HCT116 (cell line): ENCODE data around the gene NPVF. TPM values are rescaled to one million over a fixed set of nuclear protein-coding genes. Genes with fewer than 3 reads are reported as not detected.

Experiments used
- ATAC-seq: fragments of 200-7000 bp; cut with Tn5 transposase; 2 replicates; pipeline ENCODE4 v1.9.1; 2020; ENCODE audit warnings: mild to moderate bottlenecking, moderate library complexity
- BruUV-seq: library from RNA; stranded (reverse); fragments of 400-500 nt; replicated peaks from 2 replicates; lab custom pipeline; 2021; lab: Mats Ljungman, UMichigan
- CTCF ChIA-PET: fragments of 300-600 bp; sonication (Branson Sonifier 250); formaldehyde crosslinking; loops from one replicate; lab custom pipeline; 2021; ENCODE audit warnings: antibody characterized with exemption; lab: Charles Lee
- POLR2A ChIA-PET: fragments of 300-600, 350-600 bp; sonication (Branson Sonifier 250); formaldehyde crosslinking; loops from one replicate; lab custom pipeline; 2021; ENCODE audit warnings: antibody characterized with exemption; lab: Charles Lee
- RAD21 ChIA-PET, 2 experiments: fragments of 300-600 bp; sonication (Branson Sonifier 250); formaldehyde crosslinking; loops; one replicate each; lab custom pipeline; 2023; ENCODE audit warnings: low total read pairs in 2 of 2; ENCODE audit not compliant: uncharacterized antibody in 2 of 2, unreplicated experiment in 2 of 2, low non-redundant PET in 1 of 2; lab: Charles Lee
- DNase-seq: peaks from one replicate; pipeline ENCODE4 v3.0.0-alpha.2; 2010; ENCODE audit warnings: low read depth, low spot score
- H2AFZ ChIP-seq: fragments of 200-600 bp; shearing (Covaris generic), sonication (generic); 2 replicates; pipeline ENCODE4 v1.6.1; 2017; ENCODE audit warnings: low read depth, mixed run types, mixed read lengths, antibody characterized with exemption, low read length; ENCODE audit not compliant: poor library complexity, severe bottlenecking
- H3K27ac ChIP-seq: 2 replicates; pipeline ENCODE4 v1.5.1; 2012; ENCODE audit warnings: low read depth, low read length
- H3K27me3 ChIP-seq: fragments of 200-600 bp; sonication (generic); 2 replicates; pipeline ENCODE4 v1.6.1; 2016; ENCODE audit warnings: mixed run types, low read length, mixed read lengths; ENCODE audit not compliant: insufficient read depth
- H3K36me3 ChIP-seq, 2 experiments: fragments of 200-500 bp in 1 of 2; fragments of 200-600 bp in 1 of 2; sonication (Bioruptor generic) in 1 of 2; sonication (generic) in 1 of 2; 2 replicates each; pipeline versions ENCODE4 v1.5.1 to v1.6.1; 2014 to 2016; ENCODE audit warnings: low read length in 2 of 2, inconsistent platforms in 1 of 2, mixed read lengths in 1 of 2, mixed run types in 1 of 2; ENCODE audit not compliant: insufficient read depth in 2 of 2, control insufficient read depth in 1 of 2
- H3K4me1 ChIP-seq, 2 experiments: fragments of 200-600 bp in 1 of 2; sonication (generic) in 1 of 2; 2 replicates each; pipeline versions ENCODE4 v1.5.1 to v1.6.1; 2012 to 2017; ENCODE audit warnings: low read length in 2 of 2, inconsistent platforms in 1 of 2, mild to moderate bottlenecking in 1 of 2, mixed read lengths in 1 of 2, mixed run types in 1 of 2, moderate library complexity in 1 of 2; ENCODE audit not compliant: insufficient read depth in 2 of 2, control insufficient read depth in 1 of 2
- H3K4me2 ChIP-seq: fragments of 200-600 bp; sonication (generic); 2 replicates; pipeline ENCODE4 v1.6.1; 2017; ENCODE audit warnings: mixed run types, low read length, mixed read lengths
- H3K4me3 ChIP-seq, 2 experiments: fragments of 200-600 bp in 1 of 2; sonication (generic) in 1 of 2; replicated peaks in 1 of 2; 2 replicates each; pipeline ENCODE4 v1.5.1; 2011 to 2016; ENCODE audit warnings: low read length in 2 of 2, control low read depth in 1 of 2, low read depth in 1 of 2, mild to moderate bottlenecking in 1 of 2, mixed read lengths in 1 of 2, mixed run types in 1 of 2
- H3K79me2 ChIP-seq: fragments of 200-600 bp; sonication (generic); 2 replicates; pipeline ENCODE4 v1.6.1; 2017; ENCODE audit warnings: mild to moderate bottlenecking, mixed run types, low read length, moderate library complexity, mixed read lengths; ENCODE audit not compliant: insufficient read depth
- H3K9ac ChIP-seq: fragments of 200-600 bp; sonication (generic); 2 replicates; pipeline ENCODE4 v1.6.1; 2016; ENCODE audit warnings: low read length, mixed read lengths
- H3K9me2 ChIP-seq: fragments of 200-600 bp; sonication (generic), shearing (Covaris generic); 2 replicates; pipeline ENCODE4 v1.6.1; 2017; ENCODE audit warnings: mixed run types, mild to moderate bottlenecking, moderate library complexity; ENCODE audit not compliant: insufficient read depth
- H3K9me3 ChIP-seq, 2 experiments: fragments of 200-500 bp in 1 of 2; fragments of 200-600 bp in 1 of 2; sonication (Bioruptor generic) in 1 of 2; sonication (generic) in 1 of 2; 2 replicates each; pipeline ENCODE4 v1.6.1; 2014 to 2017; ENCODE audit warnings: low read length in 2 of 2, mixed read lengths in 2 of 2, inconsistent platforms in 1 of 2, low read depth in 1 of 2, mild to moderate bottlenecking in 1 of 2, mixed run types in 1 of 2, moderate library complexity in 1 of 2; ENCODE audit not compliant: control insufficient read depth in 1 of 2, insufficient read depth in 1 of 2
- H4K20me1 ChIP-seq: fragments of 200-600 bp; sonication (generic), shearing (Covaris generic); 2 replicates; pipeline ENCODE4 v1.6.1; 2017; ENCODE audit warnings: mixed run types, mild to moderate bottlenecking, moderate library complexity; ENCODE audit not compliant: insufficient read depth
- CBX3 ChIP-seq: IDR thresholded peaks from 2 replicates; pipeline ENCODE4 v1.6.1; 2012; ENCODE audit warnings: low read depth
- ELF1 ChIP-seq: IDR thresholded peaks from 2 replicates; pipeline ENCODE4 v1.6.1; 2012; ENCODE audit warnings: low read depth, borderline replicate concordance
- EZH2 ChIP-seq: fragments of 200-600 bp; sonication (generic); IDR thresholded peaks from 2 replicates; pipeline ENCODE4 v1.6.1; 2017; ENCODE audit warnings: antibody characterized with exemption, mixed run types
- FOSL1 ChIP-seq: IDR thresholded peaks from 2 replicates; pipeline ENCODE4 v1.6.1; 2012; ENCODE audit warnings: low read depth
- POLR2A ChIP-seq: IDR thresholded peaks from 2 replicates; pipeline ENCODE4 v1.7.0; 2011; ENCODE audit warnings: borderline replicate concordance; ENCODE audit not compliant: insufficient read depth, insufficient read length; ENCODE audit errors: extremely low read depth
- POLR2AphosphoS5 ChIP-seq: IDR thresholded peaks from 2 replicates; pipeline ENCODE4 v1.6.1; 2011; ENCODE audit warnings: mild to moderate bottlenecking, low read depth, low read length, moderate library complexity
- RAD21 ChIP-seq: IDR thresholded peaks from 2 replicates; pipeline ENCODE4 v1.6.1; 2012; ENCODE audit warnings: low read depth, mild to moderate bottlenecking
- SP1 ChIP-seq: IDR thresholded peaks from 2 replicates; pipeline ENCODE4 v1.6.1; 2012; ENCODE audit warnings: low read depth
- YY1 ChIP-seq: IDR thresholded peaks from 2 replicates; pipeline ENCODE4 v1.6.1; 2011; ENCODE audit warnings: low read length, low read depth, moderate library complexity, mild to moderate bottlenecking; ENCODE audit not compliant: insufficient replicate concordance; ENCODE audit errors: extremely low read depth
- ZFX ChIP-seq: fragments of 450-650 bp; IDR thresholded peaks from 2 replicates; pipeline ENCODE4 v1.6.1; 2017
- ZNF274 ChIP-seq: fragments of 200-500 bp; sonication (Bioruptor generic); IDR thresholded peaks from 2 replicates; pipeline ENCODE4 v1.6.1; 2014; ENCODE audit warnings: mild to moderate bottlenecking, low read depth, low read length, inconsistent platforms
- intact Hi-C: fragments of 100-400 bp; cut with micrococcal nuclease; formaldehyde crosslinking; loops from 2 replicates; pipeline ENCODE4 v1.10.0; 2022
- total RNA-seq: library from RNA; stranded (reverse); gene quantifications from one replicate; pipeline ENCODE4 v1.2.1, GENCODE V29; 2021; ENCODE audit not compliant: unreplicated experiment
- TF ChIP-seq, protein P1 (sequence below), 3 experiments: fragments of 200-600 bp in 1 of 3; sonication (generic) in 1 of 3; IDR thresholded peaks in 2 of 3; conservative IDR thresholded peaks in 1 of 3; 2 replicates each; pipeline ENCODE4 v1.5.1; 2012 to 2017; ENCODE audit warnings: low read depth in 2 of 3, low read length in 2 of 3, antibody characterized with exemption in 1 of 3, borderline replicate concordance in 1 of 3, control low read depth in 1 of 3, mild to moderate bottlenecking in 1 of 3, mixed read lengths in 1 of 3, mixed run types in 1 of 3, moderate library complexity in 1 of 3; ENCODE audit not compliant: insufficient read depth in 1 of 3
- TF ChIP-seq, protein P2 (sequence below): IDR thresholded peaks from 2 replicates; pipeline ENCODE4 v1.6.1; 2012
- TF ChIP-seq, protein P3 (sequence below): IDR thresholded peaks from 2 replicates; pipeline ENCODE4 v1.6.1; 2012

Gene NPVF
- total RNA-seq, 1 experiment from 2014 or later = not detected

DNA sequence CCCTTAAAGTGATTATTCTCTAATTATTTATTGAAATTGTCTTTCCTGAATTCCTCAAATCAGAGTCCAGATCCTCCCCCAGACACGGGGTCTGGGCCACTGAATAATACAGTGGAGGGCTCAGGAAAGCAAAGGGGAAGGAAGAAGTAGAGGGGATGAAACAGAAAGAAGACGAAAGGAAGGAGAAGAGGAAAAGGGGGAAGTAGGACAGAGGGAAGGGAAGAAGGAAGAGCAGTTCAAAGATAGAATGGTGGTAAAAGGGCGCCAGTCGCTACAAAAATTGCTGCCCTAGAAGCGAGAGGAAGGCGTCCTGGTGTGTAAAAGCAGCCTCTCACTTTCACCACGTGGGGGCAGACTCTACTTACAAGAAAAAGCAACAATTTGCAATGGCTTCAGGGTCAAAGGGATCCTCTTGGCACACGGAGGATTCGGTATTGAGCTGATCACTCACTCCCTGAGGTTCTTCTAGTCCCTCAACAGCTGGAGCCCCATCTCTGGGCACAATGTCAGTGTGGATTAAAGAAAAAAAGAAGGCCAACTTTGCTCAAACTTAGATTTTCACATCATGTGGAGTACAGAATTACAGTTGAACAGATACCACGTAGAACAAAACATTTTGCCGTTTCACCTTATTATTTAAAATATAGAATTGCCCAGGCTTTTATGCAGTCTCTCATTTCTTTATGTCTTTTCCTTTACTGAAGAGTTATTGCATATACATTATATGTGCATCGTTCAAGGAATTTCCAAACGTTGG lies 31.4 kb upstream of the NPVF start:
- H3K4me1 ChIP-seq = peaks cover 0 to 8% of the 10 kb centered on the region in 2 experiments; a peak in 2 of 4 replicates
- RAD21 ChIA-PET = interaction anchor here in 1 of 2 experiments (0.6 to 1.4 kb wide), 3 partner anchors 130 to 307 kb away, joined by 3 to 5 read pairs (median 3); no protein-coding TSS in a partner anchor
- no peaks in the 10 kb centered on the region for H3K9me2 ChIP-seq
- DNase-seq (peak; percentile 44), ATAC-seq (peak; percentile 91)
- no peak overlapping the region for H2AFZ ChIP-seq
- peaks cover 41% of the 10 kb centered on the region for H3K27me3 ChIP-seq
- intact Hi-C loops = loop anchor here (1.0 kb wide), 3 partner anchors 130 to 595 kb away; no protein-coding TSS in a partner anchor
- CTCF ChIA-PET = interaction anchor here (0.6 to 2.7 kb wide), 10 partner anchors 14 to 595 kb away, joined by 3 to 41 read pairs (median 3); no protein-coding TSS in a partner anchor
- H3K27ac ChIP-seq = no peak overlapping the region
- no peaks in the 10 kb centered on the region for H3K36me3 ChIP-seq
- no peak overlapping the region for H3K4me2 ChIP-seq
- H3K9me3 ChIP-seq = no peaks in the 10 kb centered on the region
- H3K4me3 ChIP-seq = no peak overlapping the region
- TF ChIP-seq RAD21 (peak; percentile 84), SP1 (no peak), ELF1 (no peak)
- TF ChIP-seq, protein P1, sequence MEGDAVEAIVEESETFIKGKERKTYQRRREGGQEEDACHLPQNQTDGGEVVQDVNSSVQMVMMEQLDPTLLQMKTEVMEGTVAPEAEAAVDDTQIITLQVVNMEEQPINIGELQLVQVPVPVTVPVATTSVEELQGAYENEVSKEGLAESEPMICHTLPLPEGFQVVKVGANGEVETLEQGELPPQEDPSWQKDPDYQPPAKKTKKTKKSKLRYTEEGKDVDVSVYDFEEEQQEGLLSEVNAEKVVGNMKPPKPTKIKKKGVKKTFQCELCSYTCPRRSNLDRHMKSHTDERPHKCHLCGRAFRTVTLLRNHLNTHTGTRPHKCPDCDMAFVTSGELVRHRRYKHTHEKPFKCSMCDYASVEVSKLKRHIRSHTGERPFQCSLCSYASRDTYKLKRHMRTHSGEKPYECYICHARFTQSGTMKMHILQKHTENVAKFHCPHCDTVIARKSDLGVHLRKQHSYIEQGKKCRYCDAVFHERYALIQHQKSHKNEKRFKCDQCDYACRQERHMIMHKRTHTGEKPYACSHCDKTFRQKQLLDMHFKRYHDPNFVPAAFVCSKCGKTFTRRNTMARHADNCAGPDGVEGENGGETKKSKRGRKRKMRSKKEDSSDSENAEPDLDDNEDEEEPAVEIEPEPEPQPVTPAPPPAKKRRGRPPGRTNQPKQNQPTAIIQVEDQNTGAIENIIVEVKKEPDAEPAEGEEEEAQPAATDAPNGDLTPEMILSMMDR (IDR thresholded peaks at IDR 0.05 in 2 of 3, conservative IDR thresholded peaks at IDR 0.05 in 1 of 3; ENCODE audit: borderline replicate concordance in 1 of 3, insufficient read depth in 1 of 3, low read depth in 2 of 3, low read length in 2 of 3) = peak; percentile 73 to 91 (median 77)
- H4K20me1 ChIP-seq = no peaks in the 10 kb centered on the region
- POLR2A ChIA-PET = no interaction called here
- H3K79me2 ChIP-seq = no peaks in the 10 kb centered on the region
- BruUV-seq = no TSS peak
- no peak overlapping the region for H3K9ac ChIP-seq

DNA sequence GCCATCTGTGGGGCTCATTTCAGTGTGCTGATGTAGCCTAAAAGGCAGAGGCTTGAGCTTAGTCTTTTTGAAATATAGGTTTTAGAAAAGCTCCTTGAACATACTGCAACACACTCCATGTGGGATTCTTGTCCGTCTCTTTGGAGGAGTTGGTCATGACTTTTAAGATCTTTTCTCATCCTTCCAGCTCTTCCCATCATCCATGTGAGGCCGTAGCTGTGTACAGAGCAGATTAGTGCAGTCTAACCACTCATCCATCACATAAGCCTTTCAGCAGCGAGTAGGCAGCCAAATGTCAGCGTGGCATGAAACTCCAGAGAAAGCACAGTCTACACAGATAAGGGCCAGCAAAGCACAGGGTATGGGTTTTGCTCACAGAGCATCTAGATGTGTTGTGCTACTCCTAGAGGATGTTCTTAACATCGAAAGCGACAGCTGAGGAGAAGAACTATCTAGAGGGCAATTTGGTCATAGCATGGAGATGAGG lies 28.1 kb upstream of the NPVF start:
- no peaks in the 10 kb centered on the region for H3K79me2 ChIP-seq
- no peaks in the 10 kb centered on the region for H3K9me3 ChIP-seq
- POLR2A ChIA-PET = no interaction called here
- no peak overlapping the region for H3K9ac ChIP-seq
- H3K9me2 ChIP-seq = no peaks in the 10 kb centered on the region
- DNase-seq (no peak), ATAC-seq (no peak)
- RAD21 ChIA-PET = no interaction called here
- no peaks in the 10 kb centered on the region for H3K4me1 ChIP-seq
- peaks cover 32% of the 10 kb centered on the region for H3K27me3 ChIP-seq
- no peak overlapping the region for H3K4me2 ChIP-seq
- CTCF ChIA-PET = no interaction called here
- no peak overlapping the region for H3K4me3 ChIP-seq
- no peak overlapping the region for H3K27ac ChIP-seq
- H2AFZ ChIP-seq = no peak overlapping the region
- H4K20me1 ChIP-seq = no peaks in the 10 kb centered on the region; the same call in 1 of the 2 replicates
- intact Hi-C loops = no loop called here
- BruUV-seq = no TSS peak
- H3K36me3 ChIP-seq = no peaks in the 10 kb centered on the region
- TF ChIP-seq POLR2A = no peak
- TF ChIP-seq ZFX = no peak
- TF ChIP-seq ZNF274 = no peak
- no peak for TF ChIP-seq EZH2
- TF ChIP-seq ELF1 = no peak
- TF ChIP-seq, protein P2, sequence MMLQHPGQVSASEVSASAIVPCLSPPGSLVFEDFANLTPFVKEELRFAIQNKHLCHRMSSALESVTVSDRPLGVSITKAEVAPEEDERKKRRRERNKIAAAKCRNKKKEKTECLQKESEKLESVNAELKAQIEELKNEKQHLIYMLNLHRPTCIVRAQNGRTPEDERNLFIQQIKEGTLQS = no peak
- no peak for TF ChIP-seq YY1
- TF ChIP-seq POLR2AphosphoS5 = no peak
- no peak for TF ChIP-seq CBX3
- TF ChIP-seq FOSL1 = no peak
- TF ChIP-seq RAD21 = no peak
- TF ChIP-seq, protein P3, sequence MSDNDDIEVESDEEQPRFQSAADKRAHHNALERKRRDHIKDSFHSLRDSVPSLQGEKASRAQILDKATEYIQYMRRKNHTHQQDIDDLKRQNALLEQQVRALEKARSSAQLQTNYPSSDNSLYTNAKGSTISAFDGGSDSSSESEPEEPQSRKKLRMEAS = no peak
